ENCODE results near the gene TFF1.

The TFF1 gene

GRCh38 chr21:42358937-42359336, 7.4 kb downstream of the TFF1 start:
- DNase-seq: no peak

- DNase-seq: no peak
Measured at GRCh38 chr21:42358261-42358660, 8.1 kb downstream of the TFF1 start.

GRCh38 chr21:42357307-42357706, 9.0 kb downstream of the TFF1 start:
- no peak for DNase-seq

GRCh38 chr21:42356650-42357049, 9.7 kb downstream of the TFF1 start:
- no peak for DNase-seq

GRCh38 chr21:42356046-42356445, 10.3 kb downstream of the TFF1 start:
- no peak for DNase-seq

GRCh38 chr21:42353623-42354022, 12.7 kb downstream of the TFF1 start:
- DNase-seq: no peak

GRCh38 chr21:42352441-42353095, 13.8 kb downstream of the TFF1 start:
- DNase-seq: no peak

GRCh38 chr21:42351626-42352440, 14.5 kb downstream of the TFF1 start:
- no peak for DNase-seq

- DNase-seq: no peak
Measured at GRCh38 chr21:42350927-42351426, 15.4 kb downstream of the TFF1 start, which contains the start of gene TFF2. Gene TFF2 (minus strand): TSS chr21:42350994. CDS start chr21:42350957, 37 bp downstream.

- DNase-seq: no peak
Measured at GRCh38 chr21:42350318-42350910, 15.9 kb downstream of the TFF1 start.

- no peak for DNase-seq
Measured at GRCh38 chr21:42349420-42350317, 16.7 kb downstream of the TFF1 start.

GRCh38 chr21:42348762-42349161, 17.6 kb downstream of the TFF1 start:
- no peak for DNase-seq

- no peak for DNase-seq
Measured at GRCh38 chr21:42347601-42348327, 18.6 kb downstream of the TFF1 start.

GRCh38 chr21:42346866-42347600, 19.3 kb downstream of the TFF1 start:
- DNase-seq: no peak

GRCh38 chr21:42346441-42346840, 19.9 kb downstream of the TFF1 start:
- DNase-seq: no peak

- no peak for DNase-seq
Measured at GRCh38 chr21:42344631-42345030, 21.7 kb downstream of the TFF1 start.

- DNase-seq: no peak
Measured at GRCh38 chr21:42343963-42344510, 22.3 kb downstream of the TFF1 start.

GRCh38 chr21:42343556-42343955, 22.8 kb downstream of the TFF1 start:
- no peak for DNase-seq

- DNase-seq: no peak
Measured at GRCh38 chr21:42343101-42343500, 23.2 kb downstream of the TFF1 start.

- no peak for DNase-seq
Measured at GRCh38 chr21:42341776-42342542, 24.4 kb downstream of the TFF1 start.
